ENCODE measurements around the gene ADGRL2. TPM values are rescaled to one million over a fixed set of nuclear protein-coding genes. Genes with fewer than 3 reads are reported as not detected.
"Not testable (repeated sequence)": the region's sequence is repeated elsewhere in the genome, so short reads cannot be mapped to it uniquely, and the experiment has no call there.

The ADGRL2 gene
- total RNA-seq, 1 experiment from 2014 or later, result 3.5 TPM

GRCh38 chr1:81847063-81847462 is 46.3 kb downstream of the ADGRL2 start:
- Histone ChIP-seq H3K4me3 (no peak overlapping the region), H3K36me3 (no peaks in the 10 kb centered on the region), H3K27ac (no peak overlapping the region), H3K4me1 (replicated peaks) (no peaks in the 10 kb centered on the region), H3K27me3 (replicated peaks) (no peaks in the 10 kb centered on the region), H3K9me3 (replicated peaks) (no peaks in the 10 kb centered on the region)
- no peak for DNase-seq (ENCODE audit: low read depth in 1 of 2, low spot score in 2 of 2)

GRCh38 chr1:81848880-81849682 is 48.3 kb downstream of the ADGRL2 start:
- Histone ChIP-seq H3K27ac (no peak overlapping the region), H3K4me1 (replicated peaks) (no peaks in the 10 kb centered on the region), H3K27me3 (replicated peaks) (no peaks in the 10 kb centered on the region), H3K36me3 (no peaks in the 10 kb centered on the region), H3K9me3 (replicated peaks) (no peaks in the 10 kb centered on the region), H3K4me3 (no peak overlapping the region)
- DNase-seq (ENCODE audit: low read depth in 1 of 2, low spot score in 2 of 2), result no peak

GRCh38 chr1:81850031-81850430 is 49.3 kb downstream of the ADGRL2 start:
- Histone ChIP-seq H3K27ac (no peak overlapping the region), H3K27me3 (replicated peaks) (no peaks in the 10 kb centered on the region), H3K4me1 (replicated peaks) (no peaks in the 10 kb centered on the region), H3K36me3 (no peaks in the 10 kb centered on the region), H3K4me3 (no peak overlapping the region), H3K9me3 (replicated peaks) (no peaks in the 10 kb centered on the region)
- DNase-seq (ENCODE audit: low read depth in 1 of 2, low spot score in 2 of 2), result no peak

GRCh38 chr1:81850495-81850894 is 49.8 kb downstream of the ADGRL2 start:
- Histone ChIP-seq H3K36me3 (no peaks in the 10 kb centered on the region), H3K9me3 (replicated peaks) (no peaks in the 10 kb centered on the region), H3K27ac (no peak overlapping the region), H3K27me3 (replicated peaks) (no peaks in the 10 kb centered on the region), H3K4me1 (replicated peaks) (no peaks in the 10 kb centered on the region), H3K4me3 (no peak overlapping the region)
- no peak for DNase-seq (ENCODE audit: low read depth in 1 of 2, low spot score in 2 of 2)

- Histone ChIP-seq H3K4me1 (replicated peaks) (no peaks in the 10 kb centered on the region), H3K27me3 (replicated peaks) (no peaks in the 10 kb centered on the region), H3K4me3 (no peak overlapping the region), H3K9me3 (replicated peaks) (no peaks in the 10 kb centered on the region), H3K27ac (no peak overlapping the region), H3K36me3 (no peaks in the 10 kb centered on the region)
- DNase-seq (ENCODE audit: low read depth in 1 of 2, low spot score in 2 of 2), result no peak
These were observed 50.5 kb downstream of the ADGRL2 start for GRCh38 chr1:81851217-81851616.

- Histone ChIP-seq H3K27me3 (replicated peaks) (no peaks in the 10 kb centered on the region), H3K9me3 (replicated peaks) (no peaks in the 10 kb centered on the region), H3K27ac (no peak overlapping the region), H3K4me1 (replicated peaks) (no peaks in the 10 kb centered on the region), H3K4me3 (no peak overlapping the region), H3K36me3 (no peaks in the 10 kb centered on the region)
- DNase-seq (ENCODE audit: low read depth in 1 of 2, low spot score in 2 of 2), result no peak
These were observed 52.2 kb downstream of the ADGRL2 start for GRCh38 chr1:81852961-81853360.

GRCh38 chr1:81867235-81867634 is 66.5 kb downstream of the ADGRL2 start:
- no peaks in the 10 kb centered on the region for H3K36me3 ChIP-seq
- no peaks in the 10 kb centered on the region for H3K27me3 ChIP-seq (replicated peaks)
- no peak overlapping the region for H3K27ac ChIP-seq
- no peaks in the 10 kb centered on the region for H3K4me1 ChIP-seq (replicated peaks)
- H3K9me3 ChIP-seq (replicated peaks), result no peaks in the 10 kb centered on the region
- no peak overlapping the region for H3K4me3 ChIP-seq
- no peak for DNase-seq (ENCODE audit: low read depth in 1 of 2, low spot score in 2 of 2)

- no peaks in the 10 kb centered on the region for H3K4me1 ChIP-seq (replicated peaks)
- H3K36me3 ChIP-seq, result no peaks in the 10 kb centered on the region
- no peak overlapping the region for H3K4me3 ChIP-seq
- H3K9me3 ChIP-seq (replicated peaks), result no peaks in the 10 kb centered on the region
- H3K27me3 ChIP-seq (replicated peaks), result no peaks in the 10 kb centered on the region
- H3K27ac ChIP-seq, result no peak overlapping the region
- no peak for DNase-seq (ENCODE audit: low read depth in 1 of 2, low spot score in 2 of 2)
These were observed 68.6 kb downstream of the ADGRL2 start for GRCh38 chr1:81869307-81869706.

GRCh38 chr1:81871091-81871490 is 70.4 kb downstream of the ADGRL2 start:
- not testable (repeated sequence) for H3K27ac ChIP-seq; DNase-seq (ENCODE audit: low read depth in 1 of 2, low spot score in 2 of 2); H3K4me3 ChIP-seq; H3K36me3 ChIP-seq; H3K9me3 ChIP-seq (replicated peaks); H3K4me1 ChIP-seq (replicated peaks); H3K27me3 ChIP-seq (replicated peaks)

- no peak overlapping the region for H3K27ac ChIP-seq
- no peak overlapping the region for H3K4me3 ChIP-seq
- H3K36me3 ChIP-seq, result no peaks in the 10 kb centered on the region
- H3K4me1 ChIP-seq (replicated peaks), result no peaks in the 10 kb centered on the region
- no peaks in the 10 kb centered on the region for H3K9me3 ChIP-seq (replicated peaks)
- 0 out of 2 replicates have a peak, but pooled peaks cover 4% of the 10 kb centered on the region for H3K27me3 ChIP-seq (replicated peaks)
- DNase-seq (ENCODE audit: low read depth in 1 of 2, low spot score in 2 of 2), result no peak
These were observed 73.2 kb downstream of the ADGRL2 start for GRCh38 chr1:81873946-81874345.

GRCh38 chr1:81874461-81874860 is 73.7 kb downstream of the ADGRL2 start:
- Histone ChIP-seq H3K27ac (no peak overlapping the region), H3K27me3 (replicated peaks) (0 out of 2 replicates have a peak, but pooled peaks cover 4% of the 10 kb centered on the region), H3K9me3 (replicated peaks) (no peaks in the 10 kb centered on the region), H3K36me3 (no peaks in the 10 kb centered on the region), H3K4me1 (replicated peaks) (no peaks in the 10 kb centered on the region), H3K4me3 (no peak overlapping the region)
- no peak for DNase-seq (ENCODE audit: low read depth in 1 of 2, low spot score in 2 of 2)

GRCh38 chr1:81874940-81875339 is 74.2 kb downstream of the ADGRL2 start:
- H3K4me3 ChIP-seq, result no peak overlapping the region
- no peaks in the 10 kb centered on the region for H3K36me3 ChIP-seq
- no peaks in the 10 kb centered on the region for H3K9me3 ChIP-seq (replicated peaks)
- DNase-seq (ENCODE audit: low read depth in 1 of 2, low spot score in 2 of 2), result no peak
- 0 out of 2 replicates have a peak, but pooled peaks cover 4% of the 10 kb centered on the region for H3K27me3 ChIP-seq (replicated peaks)
- H3K4me1 ChIP-seq (replicated peaks), result no peaks in the 10 kb centered on the region
- H3K27ac ChIP-seq, result no peak overlapping the region

GRCh38 chr1:81876901-81877733 is 76.4 kb downstream of the ADGRL2 start:
- no peak for DNase-seq (ENCODE audit: low read depth in 1 of 2, low spot score in 2 of 2)
- Histone ChIP-seq H3K4me1 (replicated peaks) (no peaks in the 10 kb centered on the region), H3K9me3 (replicated peaks) (no peaks in the 10 kb centered on the region), H3K27me3 (replicated peaks) (0 out of 2 replicates have a peak, but pooled peaks cover 4% of the 10 kb centered on the region), H3K4me3 (no peak overlapping the region), H3K36me3 (no peaks in the 10 kb centered on the region), H3K27ac (no peak overlapping the region)

- 0 out of 2 replicates have a peak, but pooled peaks cover 4% of the 10 kb centered on the region for H3K27me3 ChIP-seq (replicated peaks)
- no peak for DNase-seq (ENCODE audit: low read depth in 1 of 2, low spot score in 2 of 2)
- no peak overlapping the region for H3K27ac ChIP-seq
- H3K4me1 ChIP-seq (replicated peaks), result no peaks in the 10 kb centered on the region
- H3K4me3 ChIP-seq, result no peak overlapping the region
- H3K9me3 ChIP-seq (replicated peaks), result no peaks in the 10 kb centered on the region
- H3K36me3 ChIP-seq, result no peaks in the 10 kb centered on the region
These were observed 77.2 kb downstream of the ADGRL2 start for GRCh38 chr1:81877940-81878339.
